ENCODE measurements around the gene ANKRD65.
"Not testable (repeated sequence)": the region's sequence is repeated elsewhere in the genome, so short reads cannot be mapped to it uniquely, and the experiment has no call there.

The ANKRD65 gene

GRCh38 chr1:1430114-1430982 is 9.3 kb upstream of the ANKRD65 start:
- DNase-seq (ENCODE audit: low spot score) = no peak

GRCh38 chr1:1429671-1430073 is 8.6 kb upstream of the ANKRD65 start:
- DNase-seq (ENCODE audit: low spot score) = no peak

- not testable (repeated sequence) for DNase-seq (ENCODE audit: low spot score)
These were observed 7.9 kb upstream of the ANKRD65 start for GRCh38 chr1:1428967-1429366.

- no peak for DNase-seq (ENCODE audit: low spot score)
These were observed 7.1 kb upstream of the ANKRD65 start for GRCh38 chr1:1428174-1428573.

DNA sequence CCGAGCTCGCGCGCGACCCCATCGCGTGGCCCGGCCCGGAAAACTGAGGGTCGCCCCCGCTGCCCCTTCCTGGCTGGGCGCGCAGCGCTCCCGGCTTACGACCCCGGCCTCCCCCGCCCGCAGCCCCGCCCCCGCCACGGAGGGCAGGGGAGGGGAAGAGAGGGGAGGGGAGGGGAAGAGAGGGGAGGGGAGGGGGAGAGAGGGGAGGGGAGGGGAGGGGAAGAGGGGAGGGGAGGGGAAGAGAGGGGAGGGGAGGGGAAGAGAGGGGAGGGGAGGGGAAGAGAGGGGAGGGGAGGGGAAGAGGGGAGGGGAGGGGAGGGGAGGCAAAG is 6.7 kb upstream of the ANKRD65 start:
- DNase-seq (ENCODE audit: low spot score) = no peak

DNA sequence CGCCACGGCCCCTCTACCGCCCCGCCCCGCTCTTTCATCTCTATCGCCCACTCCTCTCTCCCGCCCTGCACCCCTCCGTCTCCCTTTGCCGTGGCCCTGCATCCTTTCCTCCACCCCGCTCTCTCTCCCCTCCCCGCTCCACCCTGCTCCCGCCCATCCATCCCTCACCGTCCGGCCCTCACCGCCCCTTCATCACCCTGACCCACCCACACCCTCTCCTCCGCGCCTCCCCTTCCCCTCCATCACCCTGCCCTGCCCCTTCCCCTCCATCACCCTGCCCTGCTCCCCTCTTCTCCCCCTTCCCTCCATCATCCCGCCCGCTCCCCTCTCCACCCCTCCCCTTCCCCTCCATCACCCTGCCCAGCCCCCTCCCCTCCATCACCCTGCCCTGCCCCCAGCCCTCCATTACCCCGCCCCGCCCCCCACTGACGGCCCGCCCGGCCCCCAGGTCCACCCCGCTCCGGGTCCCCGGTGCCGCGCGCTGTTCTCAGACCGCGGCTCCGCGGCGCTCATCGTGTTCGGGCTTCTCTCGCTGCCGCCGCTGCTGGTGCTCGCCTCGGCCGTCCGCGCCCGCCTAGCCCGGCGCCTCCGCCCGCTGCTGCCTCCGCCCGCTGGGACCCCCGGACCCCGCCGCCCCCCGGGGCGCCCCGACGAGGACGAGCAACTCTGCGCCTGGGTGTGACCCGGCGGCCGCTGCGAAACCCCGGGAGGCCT is 6.2 kb upstream of the ANKRD65 start:
- DNase-seq (ENCODE audit: low spot score) = peak; percentile 38

GRCh38 chr1:1426496-1427105 is 5.5 kb upstream of the ANKRD65 start:
- peak; percentile 8 for DNase-seq (ENCODE audit: low spot score)

GRCh38 chr1:1425753-1426495 is 4.8 kb upstream of the ANKRD65 start:
- DNase-seq (ENCODE audit: low spot score) = no peak

DNA sequence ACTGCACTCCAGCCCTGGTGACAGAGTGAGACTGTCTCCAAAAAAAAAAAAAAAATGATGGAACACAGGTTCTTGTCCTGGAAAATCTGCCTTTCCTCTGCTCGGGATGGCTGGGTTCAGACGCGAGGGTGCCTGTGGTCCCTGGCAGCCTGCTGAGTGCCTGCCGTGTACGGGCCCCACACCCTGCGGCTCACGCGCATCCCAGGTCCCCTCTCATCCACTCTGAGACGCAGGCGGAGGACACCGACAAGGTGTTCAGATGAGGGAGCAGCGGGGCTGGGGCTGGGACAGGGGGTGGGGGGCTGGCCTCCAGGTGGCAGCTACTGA is 4.3 kb upstream of the ANKRD65 start:
- no peak for DNase-seq (ENCODE audit: low spot score)

DNA sequence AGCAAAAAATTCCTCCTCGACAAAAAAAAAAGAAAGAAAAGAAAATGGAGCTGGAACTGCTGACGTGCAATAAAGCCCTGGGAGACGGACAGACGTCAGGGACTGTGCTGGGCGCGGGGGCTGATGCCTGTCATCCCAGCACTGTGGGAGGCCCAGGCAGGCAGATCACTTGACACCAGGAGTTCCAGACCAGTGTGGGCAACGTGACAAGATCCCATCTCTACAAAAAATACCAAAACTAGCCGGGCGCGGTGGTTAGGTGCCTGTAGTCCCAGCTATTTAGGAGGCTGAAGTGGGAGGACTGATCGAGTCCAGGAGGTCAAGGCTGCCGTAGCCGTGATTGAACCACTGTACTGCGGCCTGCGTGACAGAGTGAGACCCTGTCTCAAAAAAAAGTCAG is 3.6 kb upstream of the ANKRD65 start:
- DNase-seq (ENCODE audit: low spot score) = no peak

DNA sequence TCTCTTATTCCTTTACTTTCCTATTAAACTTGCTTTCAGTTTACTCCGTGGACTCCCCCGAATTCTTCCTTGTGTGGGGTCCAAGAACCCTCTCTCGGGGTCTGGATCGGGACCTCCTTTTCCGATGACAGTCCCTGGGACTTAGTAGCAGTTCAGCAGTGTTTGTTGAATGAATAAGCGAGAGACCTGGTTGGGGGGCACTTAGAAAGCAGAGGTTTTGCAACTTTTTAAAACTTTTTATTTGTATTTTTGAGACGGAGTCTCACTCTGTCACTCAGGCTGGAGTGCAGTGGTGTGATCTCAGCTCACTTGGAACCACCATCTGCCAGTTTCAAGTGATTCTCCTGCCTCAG is 2.1 kb upstream of the ANKRD65 start:
- no peak for DNase-seq (ENCODE audit: low spot score)

GRCh38 chr1:1422465-1423244 is 1.6 kb upstream of the ANKRD65 start:
- no peak for DNase-seq (ENCODE audit: low spot score)

DNA sequence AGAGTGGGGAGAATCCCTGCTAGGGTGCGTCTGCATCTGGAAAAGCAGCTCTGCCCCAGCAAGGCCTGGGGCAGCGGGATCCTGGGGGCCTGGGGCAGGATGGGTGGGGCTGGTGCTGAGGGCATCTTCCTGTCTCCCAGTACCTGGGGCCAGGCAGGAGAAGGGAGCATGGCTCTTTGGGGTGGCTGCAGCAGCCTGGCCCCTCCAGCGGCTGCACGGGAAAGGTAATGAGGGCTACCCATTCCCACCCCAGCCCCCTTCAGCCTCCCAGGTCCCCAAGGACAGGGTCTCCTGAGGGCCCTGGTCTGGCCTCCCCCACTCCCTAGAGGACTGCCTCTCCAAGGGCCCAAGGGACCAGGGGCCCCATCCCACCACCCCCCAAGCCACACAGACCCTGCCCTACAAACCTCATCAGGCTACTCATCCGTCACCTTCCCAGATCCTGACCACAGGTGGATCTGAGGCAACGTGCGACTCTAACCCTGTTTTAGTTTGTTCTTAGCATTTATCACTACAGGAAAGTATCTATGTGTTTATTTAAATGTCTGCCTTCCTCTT is 910 bp upstream of the ANKRD65 start:
- no peak for DNase-seq (ENCODE audit: low spot score)

DNA sequence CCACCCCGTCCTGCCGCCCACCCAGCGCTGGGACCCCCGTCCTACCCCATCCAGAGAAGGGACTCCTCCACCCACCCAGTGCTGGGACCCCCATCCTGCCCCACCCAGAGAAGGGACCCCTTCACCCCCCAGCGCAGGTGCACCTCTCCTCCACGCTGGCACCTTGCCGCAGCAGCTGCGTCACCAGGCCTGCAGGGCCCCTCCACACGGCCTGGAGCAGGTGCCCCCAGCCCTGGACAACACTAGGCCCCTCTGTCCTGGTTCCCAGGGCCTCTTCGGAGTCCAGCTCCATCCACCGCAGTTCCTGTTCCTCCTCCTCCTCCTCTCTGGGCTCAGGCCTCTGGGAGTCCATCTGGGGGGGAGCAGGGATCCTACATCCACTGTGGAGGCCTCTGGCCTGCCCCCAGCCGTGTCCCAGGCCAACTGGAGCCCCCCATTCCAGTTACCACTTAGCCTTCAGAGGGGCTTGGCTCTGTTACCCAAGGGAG is 378 bp downstream of the ANKRD65 start:
- DNase-seq (ENCODE audit: low spot score) = no peak

- peak; percentile 3 for DNase-seq (ENCODE audit: low spot score)
These were observed 1.0 kb downstream of the ANKRD65 start for GRCh38 chr1:1419813-1420653.

DNA sequence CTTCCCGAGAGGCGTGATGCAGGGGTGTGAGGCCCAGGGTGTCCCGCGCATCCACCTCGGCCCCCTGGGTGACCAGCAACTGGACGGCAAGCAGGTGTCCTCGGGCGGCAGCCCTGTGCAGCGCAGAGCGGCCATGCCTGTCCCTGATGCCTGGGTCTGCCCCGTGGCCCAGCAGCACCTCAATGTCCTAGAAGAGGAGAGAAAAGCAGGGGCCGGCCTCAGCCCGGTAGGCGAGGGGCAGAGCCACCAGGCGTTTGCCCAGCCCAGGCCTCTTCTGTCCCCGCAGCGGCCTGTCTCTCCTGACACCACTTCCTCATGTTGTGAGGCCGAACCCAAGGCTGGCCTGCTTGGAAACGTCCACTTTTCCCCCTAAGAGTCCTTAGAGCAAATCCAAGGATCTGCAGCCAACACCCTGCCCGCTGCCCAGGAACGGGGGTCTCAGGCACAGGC is 1.7 kb downstream of the ANKRD65 start:
- no peak for DNase-seq (ENCODE audit: low spot score)

DNA sequence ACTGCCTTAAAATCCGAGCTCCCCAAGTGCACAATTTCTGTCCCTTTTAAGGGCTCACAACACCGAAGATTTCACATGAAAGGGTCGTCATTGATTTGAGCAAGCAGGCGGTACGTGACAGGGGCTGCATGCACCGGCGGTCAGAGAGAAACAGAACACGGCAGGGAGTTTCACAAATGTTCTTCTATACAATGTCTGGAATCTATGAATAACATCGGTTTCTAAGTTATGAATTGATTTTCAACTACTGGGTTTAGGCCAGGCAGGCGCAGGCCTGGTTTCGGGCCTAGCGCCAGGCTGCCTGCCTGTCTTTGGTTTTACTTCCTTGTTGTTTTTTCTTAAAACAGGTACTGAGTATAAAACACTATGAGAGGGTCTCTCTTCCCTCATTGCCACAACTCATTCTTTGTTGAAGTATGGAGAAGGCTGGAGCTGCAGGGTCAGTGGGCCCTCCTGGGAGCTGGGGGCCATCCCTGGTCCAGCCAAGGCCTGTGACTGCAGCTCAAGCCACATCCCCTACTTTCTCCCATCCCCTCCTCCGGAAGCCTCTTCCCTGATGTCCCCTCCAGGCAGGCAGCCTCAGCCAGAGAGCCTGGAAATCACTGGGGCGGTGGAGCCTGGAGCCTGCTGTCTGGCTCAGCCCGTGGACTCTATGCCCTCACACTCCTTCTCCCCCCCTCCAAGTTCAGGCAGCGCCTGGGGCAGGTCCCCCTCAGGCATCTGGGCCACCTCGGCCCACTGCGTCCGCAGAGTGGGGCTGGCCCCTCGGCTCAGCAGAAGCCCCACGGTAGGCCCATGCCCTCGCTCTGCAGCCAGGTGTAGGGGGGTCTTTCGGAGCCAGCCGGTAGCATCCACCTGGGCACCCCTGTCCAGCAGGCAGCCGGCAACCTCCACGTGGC is 2.4 kb downstream of the ANKRD65 start:
- DNase-seq (ENCODE audit: low spot score) = no peak

- not testable (repeated sequence) for DNase-seq (ENCODE audit: low spot score)
These were observed 3.1 kb downstream of the ANKRD65 start for GRCh38 chr1:1417825-1418463.

GRCh38 chr1:1417396-1417795 is 3.7 kb downstream of the ANKRD65 start:
- DNase-seq (ENCODE audit: low spot score) = not testable (repeated sequence)

All from germinal center (tissue), 1 donor.